ENCODE measurements around the gene LRRC7. TPM values are rescaled to one million over a fixed set of nuclear protein-coding genes. Genes with fewer than 3 reads are reported as not detected.
A peak's percentile ranks its signal among the peaks of the same experiment; 100 is the strongest.

Gene LRRC7
- total RNA-seq (ENCODE audit: low replicate concordance): 0.09 TPM in 1 of 2 replicates, not detected in the other

GRCh38 chr1:69567652-69568420 is at the start of gene LRRC7:
Gene LRRC7 (plus strand): TSS chr1:69567922. CDS start chr1:69568640, 718 bp downstream.
- DNase-seq (ENCODE audit: low read depth): no peak
- TF ChIP-seq CTCF (IDR thresholded peaks at IDR 0.05; ENCODE audit: insufficient read depth, low read length): no peak
- peak within 1 kb of the TSS; percentile 49 for H3K4me3 ChIP-seq (ENCODE audit: low read depth, low read length)

DNA sequence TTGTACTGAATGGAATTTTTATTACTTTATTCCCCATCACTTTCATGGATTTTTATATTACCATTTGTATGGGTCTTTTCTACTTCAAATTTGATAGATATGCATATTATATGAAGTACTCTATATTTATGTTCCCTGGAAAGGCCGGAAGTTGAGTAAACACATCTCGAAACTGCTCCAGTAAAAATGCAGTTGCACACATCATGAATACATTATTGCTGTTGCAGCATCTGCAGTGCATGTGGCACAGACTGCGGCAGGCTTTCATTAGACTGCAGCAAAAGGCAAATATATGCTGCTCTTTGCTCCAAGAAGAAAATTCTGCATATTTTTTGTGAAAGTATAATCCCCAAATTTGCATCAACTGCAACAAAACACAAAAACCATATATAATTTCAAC is 48.7 kb upstream of the LRRC7 start:
- no peak for DNase-seq (ENCODE audit: low read depth)
- no peak for TF ChIP-seq CTCF (IDR thresholded peaks at IDR 0.05; ENCODE audit: insufficient read depth, low read length)

DNA sequence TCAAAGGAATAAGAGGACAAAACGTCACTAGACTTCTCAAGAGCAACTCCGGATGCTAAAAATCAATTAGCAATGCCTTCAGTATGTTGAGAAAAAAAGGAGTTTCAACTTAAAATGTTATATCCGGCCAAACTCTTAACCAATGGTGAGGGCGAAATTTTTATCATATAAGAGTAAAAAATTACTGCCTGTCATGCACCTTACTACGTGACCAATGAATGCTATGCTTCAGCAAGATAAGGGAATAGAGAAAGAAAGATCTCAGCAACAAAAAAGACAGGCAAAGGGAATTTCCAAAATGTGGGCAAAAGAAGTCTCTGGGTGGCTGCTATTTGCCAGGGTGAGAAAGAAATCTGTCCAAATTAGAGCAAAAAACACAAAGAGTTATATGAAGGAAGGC is 47.4 kb upstream of the LRRC7 start:
- H3K4me3 ChIP-seq (ENCODE audit: low read depth, low read length): no peak overlapping the region
- no peak for TF ChIP-seq CTCF (IDR thresholded peaks at IDR 0.05; ENCODE audit: insufficient read depth, low read length)
- no peak for DNase-seq (ENCODE audit: low read depth)

More for the DNA sequence above, 48.7 kb upstream of the LRRC7 start:
- no peak overlapping the region for H3K4me3 ChIP-seq (ENCODE audit: low read depth, low read length)

GRCh38 chr1:69523032-69523431 is 44.7 kb upstream of the LRRC7 start:
- DNase-seq (ENCODE audit: low read depth): no peak
- H3K4me3 ChIP-seq (ENCODE audit: low read depth, low read length): no peak overlapping the region
- no peak for TF ChIP-seq CTCF (IDR thresholded peaks at IDR 0.05; ENCODE audit: insufficient read depth, low read length)

DNA sequence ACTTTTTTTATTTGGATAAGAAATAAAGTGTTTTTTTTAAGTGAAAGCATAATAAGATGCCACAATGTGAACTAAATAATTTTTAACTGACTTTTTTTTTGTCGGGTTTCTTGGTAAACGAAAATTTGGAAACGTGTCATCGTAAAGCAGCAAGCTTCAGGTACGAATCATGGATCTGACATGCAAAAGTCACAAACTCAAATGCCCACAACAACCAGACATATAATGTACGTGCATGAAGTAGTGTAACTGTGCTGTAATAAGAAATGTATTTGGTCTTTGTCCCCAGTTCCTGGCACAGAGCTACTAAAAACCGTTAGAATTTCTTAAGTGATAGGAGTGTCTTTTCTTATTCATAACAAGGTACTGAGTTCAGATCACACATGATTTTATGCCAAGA is 44.3 kb upstream of the LRRC7 start:
- H3K4me3 ChIP-seq (ENCODE audit: low read depth, low read length): no peak overlapping the region
- no peak for DNase-seq (ENCODE audit: low read depth)
- no peak for TF ChIP-seq CTCF (IDR thresholded peaks at IDR 0.05; ENCODE audit: insufficient read depth, low read length)

DNA sequence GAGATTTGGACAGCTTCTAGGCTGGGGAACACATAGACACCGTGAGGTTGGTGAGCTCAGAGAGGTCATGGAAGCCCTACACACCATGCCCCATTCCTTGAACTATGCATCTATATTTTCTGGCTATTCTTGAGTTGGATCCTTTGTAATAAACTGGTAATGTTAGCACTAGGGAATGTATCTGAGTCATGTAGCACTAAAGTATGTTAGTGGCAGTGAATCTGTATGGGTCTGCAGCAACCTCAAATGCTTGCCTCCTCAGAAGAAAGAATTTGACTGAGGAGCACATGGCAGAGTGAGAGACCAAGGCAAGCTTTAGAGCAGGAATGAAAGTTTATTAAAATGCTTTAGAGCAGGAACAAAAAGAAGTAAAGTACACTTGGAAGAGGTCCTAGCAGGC is 43.7 kb upstream of the LRRC7 start:
- H3K4me3 ChIP-seq (ENCODE audit: low read depth, low read length): no peak overlapping the region
- DNase-seq (ENCODE audit: low read depth): no peak
- no peak for TF ChIP-seq CTCF (IDR thresholded peaks at IDR 0.05; ENCODE audit: insufficient read depth, low read length)

Measured in fibroblast of the aortic adventitia (primary cell).